Measurements from ENCODE around the gene CTF1.
"Not testable (repeated sequence)": the region's sequence is repeated elsewhere in the genome, so short reads cannot be mapped to it uniquely, and the experiment has no call there.

The CTF1 gene, protein sequence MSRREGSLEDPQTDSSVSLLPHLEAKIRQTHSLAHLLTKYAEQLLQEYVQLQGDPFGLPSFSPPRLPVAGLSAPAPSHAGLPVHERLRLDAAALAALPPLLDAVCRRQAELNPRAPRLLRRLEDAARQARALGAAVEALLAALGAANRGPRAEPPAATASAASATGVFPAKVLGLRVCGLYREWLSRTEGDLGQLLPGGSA

DNA sequence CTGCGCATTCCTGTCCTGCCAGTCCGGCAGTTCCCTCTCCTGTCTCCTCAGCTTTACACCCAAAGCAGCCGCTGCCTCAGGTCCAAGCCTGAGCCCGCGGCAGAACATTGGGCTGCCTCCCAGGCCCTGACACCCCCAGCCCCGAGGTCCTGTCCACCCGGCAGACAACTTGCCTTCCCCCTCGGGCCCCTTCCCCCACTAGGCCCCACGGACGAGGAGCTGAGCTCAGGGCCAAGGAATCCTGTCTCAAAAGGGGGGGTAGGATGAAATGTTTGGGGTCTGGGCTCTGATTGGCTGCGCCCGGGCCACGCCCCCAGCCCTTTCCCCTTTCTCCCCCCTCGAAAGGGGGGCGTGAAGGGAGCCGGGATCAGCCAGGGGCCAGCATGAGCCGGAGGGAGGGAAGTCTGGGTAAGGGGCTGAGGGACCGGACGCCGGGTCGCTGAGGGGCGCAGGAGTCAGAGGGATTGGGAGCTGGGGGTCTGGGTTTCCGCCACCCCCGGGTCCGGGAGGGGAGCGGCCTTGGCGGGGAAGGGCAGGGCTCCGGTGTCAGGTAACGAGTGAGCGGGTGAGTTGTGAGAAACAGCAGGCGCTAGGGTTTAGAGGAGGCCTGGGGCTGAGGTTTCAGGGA, at the start of gene CTF1:
Gene CTF1, plus strand, starts transcription at position 354 of the 628 bp plus-strand sequence. Its CDS starts 30 bp downstream, at position 384.
- peak within 1 kb of the TSS; percentile 63 for H3K4me3 ChIP-seq (ENCODE audit: control insufficient read depth, low read depth, low read length)
- peak; percentile 68 for DNase-seq (ENCODE audit: low read depth)
- TF ChIP-seq, protein P1, sequence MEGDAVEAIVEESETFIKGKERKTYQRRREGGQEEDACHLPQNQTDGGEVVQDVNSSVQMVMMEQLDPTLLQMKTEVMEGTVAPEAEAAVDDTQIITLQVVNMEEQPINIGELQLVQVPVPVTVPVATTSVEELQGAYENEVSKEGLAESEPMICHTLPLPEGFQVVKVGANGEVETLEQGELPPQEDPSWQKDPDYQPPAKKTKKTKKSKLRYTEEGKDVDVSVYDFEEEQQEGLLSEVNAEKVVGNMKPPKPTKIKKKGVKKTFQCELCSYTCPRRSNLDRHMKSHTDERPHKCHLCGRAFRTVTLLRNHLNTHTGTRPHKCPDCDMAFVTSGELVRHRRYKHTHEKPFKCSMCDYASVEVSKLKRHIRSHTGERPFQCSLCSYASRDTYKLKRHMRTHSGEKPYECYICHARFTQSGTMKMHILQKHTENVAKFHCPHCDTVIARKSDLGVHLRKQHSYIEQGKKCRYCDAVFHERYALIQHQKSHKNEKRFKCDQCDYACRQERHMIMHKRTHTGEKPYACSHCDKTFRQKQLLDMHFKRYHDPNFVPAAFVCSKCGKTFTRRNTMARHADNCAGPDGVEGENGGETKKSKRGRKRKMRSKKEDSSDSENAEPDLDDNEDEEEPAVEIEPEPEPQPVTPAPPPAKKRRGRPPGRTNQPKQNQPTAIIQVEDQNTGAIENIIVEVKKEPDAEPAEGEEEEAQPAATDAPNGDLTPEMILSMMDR (conservative IDR thresholded peaks at IDR 0.05; ENCODE audit: control insufficient read depth, insufficient read depth, low read depth, low read length) = no peak

DNA sequence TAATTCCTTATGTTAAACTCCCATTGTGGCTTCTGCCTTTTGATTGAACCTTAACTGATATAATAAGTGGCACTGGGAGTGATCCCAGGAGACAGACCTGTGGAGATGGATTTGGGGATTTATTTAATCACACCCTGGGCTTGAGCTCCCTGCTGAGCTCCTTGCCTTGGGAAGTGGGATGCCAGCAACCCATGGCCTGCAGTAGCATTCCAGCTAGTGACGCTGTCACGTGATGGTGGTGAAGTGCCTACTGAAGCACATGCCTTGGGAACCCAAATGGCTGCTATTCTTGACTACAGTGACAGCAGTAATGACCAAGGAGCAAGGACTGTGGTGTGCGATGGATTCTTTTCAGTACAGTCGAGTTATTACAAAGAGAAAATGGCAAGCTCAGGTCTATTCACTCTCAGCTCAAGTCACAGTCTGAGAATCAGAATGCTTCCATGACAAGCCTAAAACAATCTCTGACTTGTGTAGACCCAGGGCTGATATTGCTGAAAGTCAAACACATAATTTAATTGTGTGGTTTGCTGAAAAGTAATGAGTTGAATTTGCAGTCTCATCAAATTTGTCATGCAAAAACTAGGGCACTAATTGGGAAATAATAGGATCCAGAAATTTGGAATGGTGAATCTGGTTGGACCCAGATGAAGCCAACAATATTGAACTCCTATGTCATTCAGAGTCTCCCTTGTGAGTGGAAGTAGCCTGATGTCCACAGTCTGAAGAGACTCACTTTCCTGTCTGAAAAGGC, 49.6 kb upstream of the CTF1 start:
- DNase-seq (ENCODE audit: low read depth) = no peak
- TF ChIP-seq, protein P1 (conservative IDR thresholded peaks at IDR 0.05; ENCODE audit: control insufficient read depth, insufficient read depth, low read depth, low read length) = no peak
- no peak overlapping the region for H3K4me3 ChIP-seq (ENCODE audit: control insufficient read depth, low read depth, low read length)

DNA sequence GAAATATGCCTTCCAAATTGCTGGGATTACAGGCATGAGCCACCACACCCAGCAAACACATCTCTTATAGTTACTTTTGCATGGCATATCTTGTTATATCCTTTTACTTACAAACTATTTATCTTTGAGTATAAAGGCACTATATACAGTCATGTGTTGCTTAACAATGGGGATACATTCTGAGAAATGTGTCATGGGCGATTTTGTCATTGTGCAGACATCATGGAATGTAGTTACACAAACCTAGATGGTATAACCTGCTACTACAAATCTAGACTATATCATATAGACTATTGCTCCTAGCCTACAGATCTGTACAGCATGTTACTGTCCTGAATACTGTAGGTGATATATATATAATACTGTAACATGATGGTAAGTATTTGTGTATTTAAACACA, 46.2 kb upstream of the CTF1 start:
- DNase-seq (ENCODE audit: low read depth) = no peak
- H3K4me3 ChIP-seq (ENCODE audit: control insufficient read depth, low read depth, low read length) = no peak overlapping the region
- TF ChIP-seq, protein P1 (conservative IDR thresholded peaks at IDR 0.05; ENCODE audit: control insufficient read depth, insufficient read depth, low read depth, low read length) = no peak

DNA sequence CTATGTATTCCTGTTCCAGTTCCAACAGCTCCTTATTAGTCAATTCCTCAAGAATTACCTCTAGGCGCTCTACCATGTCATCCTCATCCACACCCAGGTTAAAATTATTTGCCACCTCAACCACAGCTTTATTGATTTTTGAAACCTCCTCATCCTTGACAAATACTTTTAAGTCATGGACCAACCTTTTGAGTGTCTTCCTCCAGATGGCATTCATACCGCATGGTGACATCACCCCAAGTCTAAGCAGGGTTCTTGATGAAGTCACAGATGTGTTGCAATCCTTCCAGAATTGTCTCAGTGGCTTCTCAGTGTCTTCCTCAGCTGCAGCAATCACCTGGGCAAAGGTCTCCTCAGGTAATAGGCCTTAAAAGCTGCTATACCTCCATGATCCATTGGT, 42.7 kb upstream of the CTF1 start:
- no peak overlapping the region for H3K4me3 ChIP-seq (ENCODE audit: control insufficient read depth, low read depth, low read length)
- DNase-seq (ENCODE audit: low read depth) = peak; percentile 26
- TF ChIP-seq, protein P1 (conservative IDR thresholded peaks at IDR 0.05; ENCODE audit: control insufficient read depth, insufficient read depth, low read depth, low read length) = no peak

DNA sequence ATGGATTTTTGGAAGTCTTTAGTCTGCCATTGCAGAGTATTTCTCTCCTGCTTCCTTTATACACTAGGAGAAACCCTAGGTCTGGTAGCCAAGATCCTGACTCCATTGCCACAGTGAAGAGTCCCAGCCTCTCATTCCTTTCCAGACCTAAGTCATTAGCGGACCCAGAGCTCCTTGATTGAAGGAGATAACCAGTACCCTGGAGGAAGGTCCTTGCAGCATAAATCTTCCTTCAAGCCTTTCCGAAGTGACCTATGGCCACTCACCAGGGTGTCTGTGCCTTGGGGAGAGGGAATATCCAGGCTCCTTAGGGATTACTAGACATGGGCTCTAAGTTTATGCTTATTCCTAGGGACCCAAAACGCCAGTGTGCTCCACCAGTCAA, 38.3 kb upstream of the CTF1 start:
- no peak for DNase-seq (ENCODE audit: low read depth)
- TF ChIP-seq, protein P1 (conservative IDR thresholded peaks at IDR 0.05; ENCODE audit: control insufficient read depth, insufficient read depth, low read depth, low read length) = no peak
- H3K4me3 ChIP-seq (ENCODE audit: control insufficient read depth, low read depth, low read length) = no peak overlapping the region

DNA sequence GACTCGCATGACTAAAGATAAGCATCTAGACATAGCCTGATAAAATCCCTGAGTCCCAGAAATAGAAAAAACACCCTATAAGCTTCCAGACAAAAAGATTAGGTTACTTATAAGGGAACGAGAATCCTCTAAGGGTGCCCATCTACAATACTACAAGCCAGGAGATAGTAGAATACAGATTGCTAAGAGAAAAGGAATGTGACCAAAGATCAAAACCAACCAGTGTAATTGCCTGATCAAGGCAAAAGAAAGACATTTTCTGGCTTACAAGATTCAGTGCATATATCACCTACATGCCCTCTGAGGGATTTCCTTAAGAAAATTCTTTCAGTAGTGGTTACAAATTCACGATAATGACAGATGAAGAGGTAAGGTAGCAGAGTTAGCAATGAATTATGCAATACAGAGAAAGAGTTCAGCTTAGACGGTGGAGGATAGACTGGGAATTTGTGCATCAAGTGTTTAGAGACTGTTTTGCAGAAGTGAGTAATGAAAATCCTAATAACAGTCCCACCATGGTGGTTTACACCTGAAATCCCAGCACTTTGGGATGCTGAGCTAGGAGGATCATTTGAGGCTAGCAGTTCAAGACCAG, 37.5 kb upstream of the CTF1 start:
- no peak for DNase-seq (ENCODE audit: low read depth)
- TF ChIP-seq, protein P1 (conservative IDR thresholded peaks at IDR 0.05; ENCODE audit: control insufficient read depth, insufficient read depth, low read depth, low read length) = no peak
- no peak overlapping the region for H3K4me3 ChIP-seq (ENCODE audit: control insufficient read depth, low read depth, low read length)

DNA sequence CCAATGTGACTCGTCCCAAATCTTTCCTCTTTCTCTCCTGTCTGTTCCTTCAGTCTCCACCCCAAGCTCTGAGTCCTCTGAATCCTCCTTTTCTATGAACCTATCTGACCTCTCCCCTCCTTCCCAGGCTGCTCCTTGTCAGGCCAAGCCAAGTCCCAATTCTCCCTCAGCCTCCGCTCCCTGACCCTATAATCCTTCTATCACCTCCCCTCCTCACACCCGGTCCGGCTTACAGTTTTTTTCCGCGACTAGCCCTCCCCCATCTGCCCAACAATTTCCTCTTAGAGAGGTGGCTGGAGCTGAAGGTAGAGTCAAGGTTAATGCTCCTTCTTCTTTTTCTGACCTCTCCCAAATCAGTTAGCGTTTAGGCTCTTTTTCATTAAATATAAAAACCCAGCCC, 35.7 kb upstream of the CTF1 start:
- DNase-seq (ENCODE audit: low read depth); H3K4me3 ChIP-seq (ENCODE audit: control insufficient read depth, low read depth, low read length): not testable (repeated sequence)

DNA sequence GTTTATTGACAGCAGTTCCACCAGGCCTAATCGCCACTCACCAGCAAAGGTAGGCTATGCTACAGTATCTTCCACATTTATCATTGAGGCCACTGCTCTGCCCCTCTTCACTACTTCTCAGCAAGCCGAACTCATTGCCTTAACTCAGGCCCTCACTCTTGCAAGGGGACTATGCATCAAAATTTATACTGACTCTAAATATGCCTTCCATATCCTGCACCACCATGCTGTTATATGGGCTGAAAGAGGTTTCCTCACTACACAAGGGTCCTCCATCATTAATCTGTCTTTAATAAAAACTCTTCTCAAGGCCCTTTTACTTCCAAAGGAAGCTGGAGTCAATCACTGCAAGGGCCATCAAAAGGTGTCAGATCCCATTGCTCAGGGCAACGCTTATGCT, 33.2 kb upstream of the CTF1 start:
- DNase-seq (ENCODE audit: low read depth); H3K4me3 ChIP-seq (ENCODE audit: control insufficient read depth, low read depth, low read length): not testable (repeated sequence)
